ENCODE results near the gene MERTK. TPM values are rescaled to one million over a fixed set of nuclear protein-coding genes. Genes with fewer than 3 reads are reported as not detected.

Gene MERTK
- total RNA-seq, 4 donors from 2014 or later = 10.8 to 28.6 (median 11.6) TPM

GRCh38 chr2:111938392-111938791 is 40.0 kb downstream of the MERTK start:
- intact Hi-C loops (cut with DNase I; ENCODE audit: low total_unique reads) (no loop called here), in situ Hi-C loops (cut with MboI; ENCODE audit: low pct_ligation_motif_present in 1 of 4, low pct_unique_long_range_greater_than_20kb in 1 of 4, low sequenced_read_pairs in 3 of 4) (no loop called here)
- Histone ChIP-seq H3K4me3 (no peak overlapping the region), H3K36me3 (no peaks in the 10 kb centered on the region), H3K27me3 (no peaks in the 10 kb centered on the region), H3K9me3 (no peaks in the 10 kb centered on the region), H3K27ac (no peak overlapping the region), H3K4me1 (no peaks in the 10 kb centered on the region)
- TF ChIP-seq EP300 (IDR thresholded peaks at IDR 0.05; ENCODE audit: low read depth) = no peak
- DNase-seq = no peak

GRCh38 chr2:111940333-111941196 is 42.2 kb downstream of the MERTK start:
- WGBS, 2 donors (ENCODE audit: low coverage in 1 of 2) = 87 to 90% methylated on average over 10 of the region's 10 CpGs
- in situ Hi-C loops (cut with MboI; ENCODE audit: low pct_ligation_motif_present in 1 of 4, low pct_unique_long_range_greater_than_20kb in 1 of 4, low sequenced_read_pairs in 3 of 4) (no loop called here), intact Hi-C loops (cut with DNase I; ENCODE audit: low total_unique reads) (no loop called here)
- Histone ChIP-seq H3K4me1 (peaks cover 6 to 12% (median 11%) of the 10 kb centered on the region in 4 donors), H3K9me3 (no peaks in the 10 kb centered on the region), H3K4me3 (no peak overlapping the region), H3K27ac (no peak overlapping the region), H3K27me3 (no peaks in the 10 kb centered on the region), H3K36me3 (no peaks in the 10 kb centered on the region)
- no peak for TF ChIP-seq POLR2A (IDR thresholded peaks at IDR 0.05)
- no peak for TF ChIP-seq POLR2AphosphoS5 (IDR thresholded peaks at IDR 0.05)
- TF ChIP-seq EP300 (IDR thresholded peaks at IDR 0.05; ENCODE audit: low read depth) = no peak
- no peak for TF ChIP-seq CTCF (IDR thresholded peaks at IDR 0.05)
- DNase-seq = no peak

GRCh38 chr2:111941531-111941930 is 43.1 kb downstream of the MERTK start:
- H3K4me1 ChIP-seq = peaks cover 16 to 22% (median 21%) of the 10 kb centered on the region in 4 donors
- no peaks in the 10 kb centered on the region for H3K9me3 ChIP-seq
- H3K27me3 ChIP-seq = no peaks in the 10 kb centered on the region
- no peaks in the 10 kb centered on the region for H3K36me3 ChIP-seq
- in situ Hi-C loops (cut with MboI; ENCODE audit: low pct_ligation_motif_present in 1 of 4, low pct_unique_long_range_greater_than_20kb in 1 of 4, low sequenced_read_pairs in 3 of 4) (no loop called here), intact Hi-C loops (cut with DNase I; ENCODE audit: low total_unique reads) (no loop called here)
- TF ChIP-seq POLR2AphosphoS5 (IDR thresholded peaks at IDR 0.05) (no peak), POLR2A (IDR thresholded peaks at IDR 0.05) (no peak), CTCF (IDR thresholded peaks at IDR 0.05) (no peak), EP300 (IDR thresholded peaks at IDR 0.05; ENCODE audit: low read depth) (no peak)
- no peak overlapping the region for H3K27ac ChIP-seq
- H3K4me3 ChIP-seq = no peak overlapping the region
- DNase-seq = no peak
- 93 to 96% methylated on average over 2 to 4 of the region's 4 CpGs for WGBS, 2 donors (ENCODE audit: low coverage in 1 of 2)

GRCh38 chr2:111944531-111945210 is 46.3 kb downstream of the MERTK start:
- in situ Hi-C loops (cut with MboI; ENCODE audit: low pct_ligation_motif_present in 1 of 4, low pct_unique_long_range_greater_than_20kb in 1 of 4, low sequenced_read_pairs in 3 of 4) = no loop called here
- TF ChIP-seq POLR2AphosphoS5 (IDR thresholded peaks at IDR 0.05) (no peak), EP300 (IDR thresholded peaks at IDR 0.05; ENCODE audit: low read depth) (no peak), CTCF (IDR thresholded peaks at IDR 0.05) (no peak), POLR2A (IDR thresholded peaks at IDR 0.05) (no peak)

More at GRCh38 chr2:111944531-111945210, 46.3 kb downstream of the MERTK start:
- peaks cover 21 to 31% (median 28%) of the 10 kb centered on the region in 4 donors for H3K4me1 ChIP-seq
- peak overlapping the region in 2 of 4 donors; percentile 78 to 84 for H3K27ac ChIP-seq
- H3K9me3 ChIP-seq = no peaks in the 10 kb centered on the region
- H3K4me3 ChIP-seq = no peak overlapping the region
- no peak for DNase-seq
- no peaks in the 10 kb centered on the region for H3K36me3 ChIP-seq
- WGBS, 2 donors (ENCODE audit: low coverage in 1 of 2) = 54 to 56% methylated on average over 5 of the region's 5 CpGs
- no peaks in the 10 kb centered on the region for H3K27me3 ChIP-seq
- intact Hi-C loops (cut with DNase I; ENCODE audit: low total_unique reads) = no loop called here
